ENCODE measurements around the gene SLC13A4.

DNA sequence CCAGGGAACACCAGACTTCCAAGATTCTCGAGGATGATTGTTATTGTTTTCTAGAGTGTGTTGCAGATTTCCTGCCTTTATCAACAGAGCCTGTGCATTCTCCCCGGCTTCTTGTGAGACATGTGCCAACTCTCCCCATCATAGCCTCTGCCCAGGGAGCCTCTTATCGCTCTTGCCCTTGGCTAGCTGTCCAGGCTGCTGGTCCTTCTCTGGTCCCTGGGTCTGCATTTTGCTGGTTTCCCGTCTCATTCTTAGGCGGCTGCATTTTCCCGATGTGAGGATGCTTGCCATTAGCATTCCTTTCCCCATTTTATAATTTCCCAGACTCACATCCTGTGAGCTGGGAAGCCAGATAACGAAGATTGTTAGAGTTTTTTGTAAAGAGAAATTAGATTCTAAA is 15.2 kb downstream of the SLC13A4 start:
- TF ChIP-seq, protein P1, sequence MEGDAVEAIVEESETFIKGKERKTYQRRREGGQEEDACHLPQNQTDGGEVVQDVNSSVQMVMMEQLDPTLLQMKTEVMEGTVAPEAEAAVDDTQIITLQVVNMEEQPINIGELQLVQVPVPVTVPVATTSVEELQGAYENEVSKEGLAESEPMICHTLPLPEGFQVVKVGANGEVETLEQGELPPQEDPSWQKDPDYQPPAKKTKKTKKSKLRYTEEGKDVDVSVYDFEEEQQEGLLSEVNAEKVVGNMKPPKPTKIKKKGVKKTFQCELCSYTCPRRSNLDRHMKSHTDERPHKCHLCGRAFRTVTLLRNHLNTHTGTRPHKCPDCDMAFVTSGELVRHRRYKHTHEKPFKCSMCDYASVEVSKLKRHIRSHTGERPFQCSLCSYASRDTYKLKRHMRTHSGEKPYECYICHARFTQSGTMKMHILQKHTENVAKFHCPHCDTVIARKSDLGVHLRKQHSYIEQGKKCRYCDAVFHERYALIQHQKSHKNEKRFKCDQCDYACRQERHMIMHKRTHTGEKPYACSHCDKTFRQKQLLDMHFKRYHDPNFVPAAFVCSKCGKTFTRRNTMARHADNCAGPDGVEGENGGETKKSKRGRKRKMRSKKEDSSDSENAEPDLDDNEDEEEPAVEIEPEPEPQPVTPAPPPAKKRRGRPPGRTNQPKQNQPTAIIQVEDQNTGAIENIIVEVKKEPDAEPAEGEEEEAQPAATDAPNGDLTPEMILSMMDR (IDR thresholded peaks at IDR 0.05; ENCODE audit: insufficient read depth, low read depth, low read length): no peak
- TF ChIP-seq EZH2 (IDR thresholded peaks at IDR 0.05; ENCODE audit: insufficient read depth, low read length): no peak

All from astrocyte (in vitro differentiated cells and primary cell).